Measurements from ENCODE around the gene LCN1. TPM values are rescaled to one million over a fixed set of nuclear protein-coding genes. Genes with fewer than 3 reads are reported as not detected.
"Not testable (repeated sequence)": the region's sequence is repeated elsewhere in the genome, so short reads cannot be mapped to it uniquely, and the experiment has no call there.

The LCN1 gene
- total RNA-seq, 4 donors from 2014 or later: not detected

DNA sequence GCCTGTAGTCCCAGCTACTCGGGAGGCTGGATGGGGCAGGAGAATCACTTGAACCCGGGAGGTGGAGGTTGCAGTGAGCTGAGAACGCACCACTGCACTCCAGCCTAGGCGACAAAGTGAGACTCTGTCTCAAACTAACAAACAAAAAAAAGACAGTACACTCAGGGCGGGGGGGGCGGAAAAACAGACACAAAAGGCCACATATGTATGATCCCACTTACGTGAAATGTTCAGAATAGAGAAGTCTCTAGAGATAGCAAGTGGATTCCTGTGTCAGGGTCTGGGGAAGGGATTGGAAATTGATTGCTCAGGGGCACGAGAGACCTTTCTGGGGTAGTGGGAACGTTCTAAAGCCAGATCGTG is 9.0 kb upstream of the LCN1 start:
- Histone ChIP-seq H3K4me3 (no peak overlapping the region), H3K27me3 (peaks cover 0 to 20% (median 0%) of the 10 kb centered on the region in 4 donors), H3K9me3 (no peaks in the 10 kb centered on the region), H3K36me3 (no peaks in the 10 kb centered on the region), H3K27ac (no peak overlapping the region), H3K4me1 (no peaks in the 10 kb centered on the region)
- TF ChIP-seq POLR2A (IDR thresholded peaks at IDR 0.05): no peak
- TF ChIP-seq, protein P1, sequence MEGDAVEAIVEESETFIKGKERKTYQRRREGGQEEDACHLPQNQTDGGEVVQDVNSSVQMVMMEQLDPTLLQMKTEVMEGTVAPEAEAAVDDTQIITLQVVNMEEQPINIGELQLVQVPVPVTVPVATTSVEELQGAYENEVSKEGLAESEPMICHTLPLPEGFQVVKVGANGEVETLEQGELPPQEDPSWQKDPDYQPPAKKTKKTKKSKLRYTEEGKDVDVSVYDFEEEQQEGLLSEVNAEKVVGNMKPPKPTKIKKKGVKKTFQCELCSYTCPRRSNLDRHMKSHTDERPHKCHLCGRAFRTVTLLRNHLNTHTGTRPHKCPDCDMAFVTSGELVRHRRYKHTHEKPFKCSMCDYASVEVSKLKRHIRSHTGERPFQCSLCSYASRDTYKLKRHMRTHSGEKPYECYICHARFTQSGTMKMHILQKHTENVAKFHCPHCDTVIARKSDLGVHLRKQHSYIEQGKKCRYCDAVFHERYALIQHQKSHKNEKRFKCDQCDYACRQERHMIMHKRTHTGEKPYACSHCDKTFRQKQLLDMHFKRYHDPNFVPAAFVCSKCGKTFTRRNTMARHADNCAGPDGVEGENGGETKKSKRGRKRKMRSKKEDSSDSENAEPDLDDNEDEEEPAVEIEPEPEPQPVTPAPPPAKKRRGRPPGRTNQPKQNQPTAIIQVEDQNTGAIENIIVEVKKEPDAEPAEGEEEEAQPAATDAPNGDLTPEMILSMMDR (IDR thresholded peaks at IDR 0.05): no peak
- intact Hi-C loops (cut with DNase I): no loop called here
- WGBS, 2 donors: 74 to 75% methylated on average over 10 of the region's 10 CpGs
- no peak for DNase-seq

DNA sequence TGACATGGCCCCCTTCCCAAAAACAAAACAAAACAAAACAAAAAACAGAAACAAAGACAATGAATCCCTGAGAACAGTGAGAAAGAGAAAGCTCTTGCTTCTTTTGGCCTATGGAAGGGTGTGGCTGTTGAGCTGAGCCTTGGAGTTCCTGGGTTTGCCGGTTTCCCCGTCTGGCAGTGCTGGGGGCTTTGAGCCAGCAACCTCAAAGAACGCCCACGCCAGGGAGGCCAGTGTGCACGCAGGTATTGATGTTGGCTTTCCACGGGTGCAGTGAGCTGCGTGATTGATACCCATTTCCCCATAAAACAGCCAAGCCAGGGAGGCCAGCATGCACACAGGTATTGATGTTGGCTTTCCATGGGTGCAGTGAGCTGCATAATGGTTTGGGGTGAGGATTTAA is 8.3 kb upstream of the LCN1 start:
- intact Hi-C loops (cut with DNase I): no loop called here
- H3K4me3 ChIP-seq: no peak overlapping the region
- 35 to 53% methylated on average over 7 of the region's 7 CpGs for WGBS, 2 donors
- no peaks in the 10 kb centered on the region for H3K36me3 ChIP-seq
- H3K4me1 ChIP-seq: no peaks in the 10 kb centered on the region
- H3K27ac ChIP-seq: no peak overlapping the region
- H3K9me3 ChIP-seq: no peaks in the 10 kb centered on the region
- H3K27me3 ChIP-seq: peaks cover 0 to 20% (median 0%) of the 10 kb centered on the region in 4 donors
- TF ChIP-seq, protein P1 (IDR thresholded peaks at IDR 0.05): no peak
- TF ChIP-seq POLR2A (IDR thresholded peaks at IDR 0.05): no peak
- DNase-seq: no peak

DNA sequence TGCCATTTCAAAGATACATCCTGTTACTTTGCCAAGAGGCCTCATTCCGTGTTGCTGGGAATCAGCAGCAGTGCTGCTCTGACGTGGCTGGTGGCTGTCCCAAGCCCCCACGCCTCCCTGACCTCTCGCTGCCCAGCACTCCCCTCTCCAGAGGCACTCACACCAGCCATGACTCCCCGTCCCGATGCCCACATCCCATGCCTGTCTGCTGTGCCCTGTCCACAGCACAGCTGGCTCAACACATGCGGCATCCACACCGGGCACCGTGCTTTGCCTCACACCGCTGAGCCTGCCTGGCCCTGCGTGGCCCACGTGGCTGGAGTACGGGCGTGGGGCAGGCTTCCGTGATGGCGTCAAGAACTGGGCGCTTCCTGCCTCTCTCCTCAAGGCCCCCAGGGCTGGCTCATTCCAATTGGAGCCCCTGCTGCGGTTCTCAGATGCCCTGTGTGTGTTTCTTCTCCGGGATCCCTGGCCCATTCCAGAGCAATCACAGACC is 7.8 kb upstream of the LCN1 start:
- Histone ChIP-seq H3K27ac (no peak overlapping the region), H3K27me3 (peaks cover 0 to 20% (median 0%) of the 10 kb centered on the region in 4 donors), H3K4me3 (no peak overlapping the region), H3K9me3 (no peaks in the 10 kb centered on the region), H3K36me3 (no peaks in the 10 kb centered on the region), H3K4me1 (no peaks in the 10 kb centered on the region)
- intact Hi-C loops (cut with DNase I): no loop called here
- DNase-seq: no peak
- TF ChIP-seq POLR2A (IDR thresholded peaks at IDR 0.05): no peak
- TF ChIP-seq, protein P1 (IDR thresholded peaks at IDR 0.05): no peak
- WGBS, 2 donors: 71 to 81% methylated on average over 10 to 15 of the region's 19 CpGs

DNA sequence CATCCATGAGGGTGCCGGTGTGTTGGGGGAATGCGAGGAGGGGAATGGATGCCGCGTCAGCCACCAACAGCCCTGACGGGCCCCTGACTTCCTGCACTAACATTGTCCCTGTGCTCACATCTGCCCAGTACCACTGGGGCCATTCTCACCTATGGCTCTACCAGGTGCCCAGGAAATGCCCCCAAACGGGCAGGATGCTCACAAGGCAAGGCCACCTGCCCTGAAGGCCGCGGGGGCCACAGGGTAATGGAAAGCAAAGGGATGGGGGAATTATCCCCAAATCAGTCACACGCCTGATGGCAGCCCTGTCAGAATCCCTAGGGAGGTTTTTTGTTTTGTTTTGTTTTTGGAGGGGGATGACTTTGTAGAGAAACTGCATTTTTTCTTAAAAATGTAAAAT is 7.3 kb upstream of the LCN1 start:
- DNase-seq; H3K27ac ChIP-seq; H3K9me3 ChIP-seq; H3K4me3 ChIP-seq; H3K4me1 ChIP-seq; H3K36me3 ChIP-seq; intact Hi-C loops (cut with DNase I): not testable (repeated sequence)
- H3K27me3 ChIP-seq: peaks cover 0 to 24% (median 0%) of the 10 kb centered on the region in 4 donors
- WGBS, 2 donors: 83 to 86% methylated on average over 1 to 8 of the region's 9 CpGs

DNA sequence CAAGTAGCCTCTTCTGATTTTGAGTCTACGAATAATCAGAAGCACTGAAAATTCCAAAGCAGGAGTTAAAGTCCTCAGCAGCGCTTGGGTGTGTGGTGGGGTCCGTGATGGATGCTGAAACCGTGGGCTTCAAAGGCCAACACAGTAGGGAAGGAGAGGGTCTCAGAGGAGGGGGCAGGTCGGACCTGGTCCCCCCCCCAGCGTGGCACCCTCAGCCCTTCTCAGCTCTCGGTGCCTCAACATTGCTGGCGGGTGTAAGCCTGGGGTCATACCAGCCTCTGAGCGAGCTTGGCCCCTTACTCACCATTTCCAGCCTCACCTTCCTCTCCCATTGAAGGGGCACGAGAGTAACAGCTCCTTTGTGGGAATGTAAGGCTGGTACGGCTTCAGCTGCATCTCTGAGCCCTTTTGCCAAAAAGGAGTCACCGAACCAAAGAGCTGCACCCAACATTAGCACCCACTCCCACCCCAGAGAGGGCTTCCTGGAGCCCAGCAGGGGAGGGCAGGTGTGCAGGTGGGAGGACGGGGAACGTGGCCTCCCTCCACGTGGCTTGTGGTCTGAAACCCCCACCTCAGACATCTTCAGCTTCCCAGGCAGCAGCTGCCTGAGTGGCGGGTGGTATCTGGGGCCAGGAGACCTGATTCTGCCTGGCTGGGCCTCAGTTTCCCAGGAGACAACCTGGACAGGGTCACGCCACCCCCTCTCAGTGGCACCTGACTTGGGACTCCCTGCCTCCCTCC is 6.7 kb upstream of the LCN1 start:
- 57 to 71% methylated on average over 4 to 6 of the region's 17 CpGs for WGBS, 2 donors
- H3K9me3 ChIP-seq: no peaks in the 10 kb centered on the region
- no peak overlapping the region for H3K4me3 ChIP-seq
- H3K36me3 ChIP-seq: no peaks in the 10 kb centered on the region
- intact Hi-C loops (cut with DNase I): no loop called here
- H3K27me3 ChIP-seq: peaks cover 0 to 24% (median 0%) of the 10 kb centered on the region in 4 donors
- TF ChIP-seq, protein P1 (IDR thresholded peaks at IDR 0.05): no peak
- TF ChIP-seq POLR2A (IDR thresholded peaks at IDR 0.05): no peak
- H3K4me1 ChIP-seq: no peaks in the 10 kb centered on the region
- H3K27ac ChIP-seq: no peak overlapping the region
- DNase-seq: no peak

Measured in esophagus squamous epithelium (tissue), 5 donors.